SK-N-SH (cell line): ENCODE results near the gene CANT1.

Source experiments
- CHD2 ChIP-seq: fragments of 150-350 bp; IDR thresholded peaks from 2 replicates; pipeline ENCODE4 v1.6.1; 2018; ENCODE audit warnings: low read length; ENCODE audit not compliant: partially characterized antibody
- EP300 ChIP-seq, 2 experiments: IDR thresholded peaks; 2 replicates each; pipeline versions ENCODE4 v1.4.0 to v1.6.1; 2012; ENCODE audit warnings: borderline replicate concordance in 1 of 2, low read depth in 1 of 2, low read length in 1 of 2
- EZH2phosphoT487 ChIP-seq: fragments of 200-600 bp; sonication (generic); IDR thresholded peaks from 2 replicates; pipeline ENCODE4 v1.6.1; 2017; ENCODE audit warnings: low read depth, mixed run types, mild to moderate bottlenecking, antibody characterized with exemption, moderate library complexity, borderline replicate concordance
- MXI1 ChIP-seq: IDR thresholded peaks from 2 replicates; pipeline ENCODE4 v1.6.1; 2012; ENCODE audit warnings: mild to moderate bottlenecking, low read depth, low read length, improper control_type of control experiment
- POLR2AphosphoS5 ChIP-seq: IDR thresholded peaks from 2 replicates; pipeline ENCODE4 v1.6.1; 2012; ENCODE audit warnings: low read depth, low read length
- RCOR1 ChIP-seq: fragments of 150-350 bp; IDR thresholded peaks from 2 replicates; pipeline ENCODE4 v1.6.1; 2017; ENCODE audit warnings: antibody characterized with exemption, low read length
- RFX5 ChIP-seq: IDR thresholded peaks from 2 replicates; pipeline ENCODE4 v1.6.1; 2012; ENCODE audit warnings: mild to moderate bottlenecking, improper control_type of control experiment, low read length
- TAF1 ChIP-seq: IDR thresholded peaks from 2 replicates; pipeline ENCODE4 v1.6.1; 2012; ENCODE audit warnings: low read depth, mild to moderate bottlenecking, low read length, moderate library complexity, borderline replicate concordance
- YY1 ChIP-seq: IDR thresholded peaks from 2 replicates; pipeline ENCODE4 v1.4.0; 2012; ENCODE audit warnings: low read depth, mild to moderate bottlenecking
- TF ChIP-seq, protein P1 (sequence below): fragments of 200-600 bp; sonication (generic); IDR thresholded peaks from 2 replicates; pipeline ENCODE4 v1.6.1; 2017; ENCODE audit warnings: antibody characterized with exemption, mild to moderate bottlenecking, moderate library complexity
- TF ChIP-seq, protein P2 (sequence below): IDR thresholded peaks from 2 replicates; pipeline ENCODE4 v1.4.0; 2012; ENCODE audit warnings: low read depth, borderline replicate concordance
- TF ChIP-seq, protein P3 (sequence below): IDR thresholded peaks from 2 replicates; pipeline ENCODE4 v1.6.1; 2012; ENCODE audit warnings: mild to moderate bottlenecking, low read depth, low read length, moderate library complexity
- TF ChIP-seq, protein P4 (sequence below): fragments of 150-350 bp; IDR thresholded peaks from 2 replicates; pipeline ENCODE4 v1.6.1; 2016; ENCODE audit warnings: mild to moderate bottlenecking, low read depth, low read length
- TF ChIP-seq, protein P5 (sequence below): fragments of 150-350 bp; IDR thresholded peaks from 2 replicates; pipeline ENCODE4 v1.6.1; 2017; ENCODE audit warnings: antibody characterized with exemption, low read length, low read depth, borderline replicate concordance

DNA sequence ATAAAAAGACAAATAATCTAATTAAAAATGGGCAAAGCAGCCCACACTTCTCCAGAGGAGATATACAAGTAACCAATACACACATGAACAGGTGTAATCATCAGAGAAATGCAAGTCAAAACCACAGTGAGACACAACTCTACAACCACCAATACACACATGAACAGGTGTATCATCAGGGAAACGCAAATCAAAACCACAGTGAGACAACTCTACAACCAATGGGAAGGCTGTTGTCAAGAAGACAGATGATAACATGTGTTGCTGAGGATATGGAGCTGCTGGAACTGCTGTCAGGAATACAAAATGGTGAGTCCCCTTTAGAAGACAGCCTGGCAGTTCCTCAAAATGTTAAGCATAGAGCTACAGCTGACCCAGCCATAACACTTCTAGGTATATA, 42.6 kb upstream of the CANT1 start:
- TF ChIP-seq, protein P1, sequence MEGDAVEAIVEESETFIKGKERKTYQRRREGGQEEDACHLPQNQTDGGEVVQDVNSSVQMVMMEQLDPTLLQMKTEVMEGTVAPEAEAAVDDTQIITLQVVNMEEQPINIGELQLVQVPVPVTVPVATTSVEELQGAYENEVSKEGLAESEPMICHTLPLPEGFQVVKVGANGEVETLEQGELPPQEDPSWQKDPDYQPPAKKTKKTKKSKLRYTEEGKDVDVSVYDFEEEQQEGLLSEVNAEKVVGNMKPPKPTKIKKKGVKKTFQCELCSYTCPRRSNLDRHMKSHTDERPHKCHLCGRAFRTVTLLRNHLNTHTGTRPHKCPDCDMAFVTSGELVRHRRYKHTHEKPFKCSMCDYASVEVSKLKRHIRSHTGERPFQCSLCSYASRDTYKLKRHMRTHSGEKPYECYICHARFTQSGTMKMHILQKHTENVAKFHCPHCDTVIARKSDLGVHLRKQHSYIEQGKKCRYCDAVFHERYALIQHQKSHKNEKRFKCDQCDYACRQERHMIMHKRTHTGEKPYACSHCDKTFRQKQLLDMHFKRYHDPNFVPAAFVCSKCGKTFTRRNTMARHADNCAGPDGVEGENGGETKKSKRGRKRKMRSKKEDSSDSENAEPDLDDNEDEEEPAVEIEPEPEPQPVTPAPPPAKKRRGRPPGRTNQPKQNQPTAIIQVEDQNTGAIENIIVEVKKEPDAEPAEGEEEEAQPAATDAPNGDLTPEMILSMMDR, result no peak
- TF ChIP-seq, protein P2, sequence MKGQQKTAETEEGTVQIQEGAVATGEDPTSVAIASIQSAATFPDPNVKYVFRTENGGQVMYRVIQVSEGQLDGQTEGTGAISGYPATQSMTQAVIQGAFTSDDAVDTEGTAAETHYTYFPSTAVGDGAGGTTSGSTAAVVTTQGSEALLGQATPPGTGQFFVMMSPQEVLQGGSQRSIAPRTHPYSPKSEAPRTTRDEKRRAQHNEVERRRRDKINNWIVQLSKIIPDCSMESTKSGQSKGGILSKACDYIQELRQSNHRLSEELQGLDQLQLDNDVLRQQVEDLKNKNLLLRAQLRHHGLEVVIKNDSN, result no peak
- no peak for TF ChIP-seq POLR2AphosphoS5
- no peak for TF ChIP-seq EZH2phosphoT487
- TF ChIP-seq CHD2, result no peak
- TF ChIP-seq, protein P3, sequence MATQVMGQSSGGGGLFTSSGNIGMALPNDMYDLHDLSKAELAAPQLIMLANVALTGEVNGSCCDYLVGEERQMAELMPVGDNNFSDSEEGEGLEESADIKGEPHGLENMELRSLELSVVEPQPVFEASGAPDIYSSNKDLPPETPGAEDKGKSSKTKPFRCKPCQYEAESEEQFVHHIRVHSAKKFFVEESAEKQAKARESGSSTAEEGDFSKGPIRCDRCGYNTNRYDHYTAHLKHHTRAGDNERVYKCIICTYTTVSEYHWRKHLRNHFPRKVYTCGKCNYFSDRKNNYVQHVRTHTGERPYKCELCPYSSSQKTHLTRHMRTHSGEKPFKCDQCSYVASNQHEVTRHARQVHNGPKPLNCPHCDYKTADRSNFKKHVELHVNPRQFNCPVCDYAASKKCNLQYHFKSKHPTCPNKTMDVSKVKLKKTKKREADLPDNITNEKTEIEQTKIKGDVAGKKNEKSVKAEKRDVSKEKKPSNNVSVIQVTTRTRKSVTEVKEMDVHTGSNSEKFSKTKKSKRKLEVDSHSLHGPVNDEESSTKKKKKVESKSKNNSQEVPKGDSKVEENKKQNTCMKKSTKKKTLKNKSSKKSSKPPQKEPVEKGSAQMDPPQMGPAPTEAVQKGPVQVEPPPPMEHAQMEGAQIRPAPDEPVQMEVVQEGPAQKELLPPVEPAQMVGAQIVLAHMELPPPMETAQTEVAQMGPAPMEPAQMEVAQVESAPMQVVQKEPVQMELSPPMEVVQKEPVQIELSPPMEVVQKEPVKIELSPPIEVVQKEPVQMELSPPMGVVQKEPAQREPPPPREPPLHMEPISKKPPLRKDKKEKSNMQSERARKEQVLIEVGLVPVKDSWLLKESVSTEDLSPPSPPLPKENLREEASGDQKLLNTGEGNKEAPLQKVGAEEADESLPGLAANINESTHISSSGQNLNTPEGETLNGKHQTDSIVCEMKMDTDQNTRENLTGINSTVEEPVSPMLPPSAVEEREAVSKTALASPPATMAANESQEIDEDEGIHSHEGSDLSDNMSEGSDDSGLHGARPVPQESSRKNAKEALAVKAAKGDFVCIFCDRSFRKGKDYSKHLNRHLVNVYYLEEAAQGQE, result no peak
- TF ChIP-seq YY1, result no peak
- no peak for TF ChIP-seq TAF1
- no peak for TF ChIP-seq RCOR1
- TF ChIP-seq, protein P4, sequence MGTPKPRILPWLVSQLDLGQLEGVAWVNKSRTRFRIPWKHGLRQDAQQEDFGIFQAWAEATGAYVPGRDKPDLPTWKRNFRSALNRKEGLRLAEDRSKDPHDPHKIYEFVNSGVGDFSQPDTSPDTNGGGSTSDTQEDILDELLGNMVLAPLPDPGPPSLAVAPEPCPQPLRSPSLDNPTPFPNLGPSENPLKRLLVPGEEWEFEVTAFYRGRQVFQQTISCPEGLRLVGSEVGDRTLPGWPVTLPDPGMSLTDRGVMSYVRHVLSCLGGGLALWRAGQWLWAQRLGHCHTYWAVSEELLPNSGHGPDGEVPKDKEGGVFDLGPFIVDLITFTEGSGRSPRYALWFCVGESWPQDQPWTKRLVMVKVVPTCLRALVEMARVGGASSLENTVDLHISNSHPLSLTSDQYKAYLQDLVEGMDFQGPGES, result no peak
- TF ChIP-seq RFX5, result no peak
- TF ChIP-seq, protein P5, sequence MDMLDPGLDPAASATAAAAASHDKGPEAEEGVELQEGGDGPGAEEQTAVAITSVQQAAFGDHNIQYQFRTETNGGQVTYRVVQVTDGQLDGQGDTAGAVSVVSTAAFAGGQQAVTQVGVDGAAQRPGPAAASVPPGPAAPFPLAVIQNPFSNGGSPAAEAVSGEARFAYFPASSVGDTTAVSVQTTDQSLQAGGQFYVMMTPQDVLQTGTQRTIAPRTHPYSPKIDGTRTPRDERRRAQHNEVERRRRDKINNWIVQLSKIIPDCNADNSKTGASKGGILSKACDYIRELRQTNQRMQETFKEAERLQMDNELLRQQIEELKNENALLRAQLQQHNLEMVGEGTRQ, result no peak
- TF ChIP-seq MXI1, result no peak
- TF ChIP-seq EP300 (IDR thresholded peaks at IDR 0.05; ENCODE audit: borderline replicate concordance in 1 of 2, low read depth in 1 of 2, low read length in 1 of 2), result no peak
